GM12878 (cell line): ENCODE measurements around the gene NCKAP5. TPM values are rescaled to one million over a fixed set of nuclear protein-coding genes. Genes with fewer than 3 reads are reported as not detected.

Source experiments
- ATAC-seq: fragments of 200-7000 bp; cut with Tn5 transposase; 3 replicates; pipeline ENCODE4 v1.9.1; 2020; ENCODE audit warnings: mild to moderate bottlenecking, moderate library complexity
- BruUV-seq: library from RNA; stranded (reverse); fragments of 400-500 nt; replicated peaks from 2 replicates; lab custom pipeline; 2021; lab: Mats Ljungman, UMichigan
- CTCF ChIA-PET: fragments of 300-600 bp; sonication (Branson Sonifier 250); formaldehyde crosslinking; extraction: SDS; loops from one replicate; lab custom pipeline; 2021; ENCODE audit warnings: inconsistent platforms; lab: Yijun Ruan, JAX
- POLR2A ChIA-PET: fragments of 350-600 bp; formaldehyde crosslinking; extraction: SDS; loops from one replicate; lab custom pipeline; 2021; ENCODE audit warnings: inconsistent platforms; lab: Charles Lee
- RAD21 ChIA-PET: fragments of 300-600 bp; sonication (Branson Sonifier 250); formaldehyde crosslinking; loops from one replicate; lab custom pipeline; 2023; ENCODE audit warnings: antibody characterized with exemption; ENCODE audit not compliant: unreplicated experiment; lab: Charles Lee
- SMC1A ChIA-PET: fragments of 300-600 bp; sonication (Branson Sonifier 250); formaldehyde crosslinking; loops from one replicate; lab custom pipeline; 2023; ENCODE audit not compliant: unreplicated experiment, uncharacterized antibody; lab: Charles Lee
- DNase-seq: peaks from one replicate; pipeline ENCODE4 v3.0.0-alpha.2; 2011; ENCODE audit warnings: low read depth, low spot score
- FAIRE-seq: peaks from 3 replicates; lab custom pipeline; 2011; peaks lifted over from hg19 to GRCh38; lab: Jason Lieb, UNC
- H2AFZ ChIP-seq: 2 replicates; pipeline ENCODE4 v1.6.0; 2011; ENCODE audit warnings: low read depth, low read length, control low read depth; ENCODE audit not compliant: control insufficient read depth
- H3K27ac ChIP-seq: 2 replicates; pipeline ENCODE4 v1.5.1; 2011; ENCODE audit warnings: control low read depth; ENCODE audit not compliant: control insufficient read depth, insufficient read depth
- H3K27me3 ChIP-seq, 2 experiments: replicated peaks in 1 of 2; 2 replicates each; pipeline versions ENCODE4 v1.6.0 to v1.6.1; 2011; ENCODE audit warnings: low read length in 1 of 2; ENCODE audit not compliant: control insufficient read depth in 2 of 2, insufficient read depth in 2 of 2
- H3K36me3 ChIP-seq, 2 experiments: 2 replicates each; pipeline ENCODE4 v1.5.1; 2011; ENCODE audit warnings: low read length in 1 of 2; ENCODE audit not compliant: control insufficient read depth in 2 of 2, insufficient read depth in 2 of 2
- H3K4me1 ChIP-seq: 2 replicates; pipeline ENCODE4 v1.6.1; 2011; ENCODE audit warnings: mild to moderate bottlenecking, low read length, moderate library complexity, mixed read lengths; ENCODE audit not compliant: control insufficient read depth, insufficient read depth
- H3K4me2 ChIP-seq: 2 replicates; pipeline ENCODE4 v1.6.0; 2011; ENCODE audit warnings: control low read depth; ENCODE audit not compliant: control insufficient read depth, insufficient read depth
- H3K4me3 ChIP-seq: fragments of 200-600 bp; sonication (generic); 2 replicates; pipeline ENCODE4 v1.5.1; 2016
- H3K79me2 ChIP-seq: 2 replicates; pipeline ENCODE4 v1.6.0; 2011; ENCODE audit warnings: low read length; ENCODE audit not compliant: control insufficient read depth, insufficient read depth
- H3K9ac ChIP-seq: 2 replicates; pipeline ENCODE4 v1.8.0; 2011; ENCODE audit warnings: low read length, control low read depth, mixed read lengths; ENCODE audit not compliant: control insufficient read depth, insufficient read depth
- H3K9me3 ChIP-seq: replicated peaks from 3 replicates; pipeline ENCODE4 v1.5.1; 2011; ENCODE audit warnings: mild to moderate bottlenecking, low read length; ENCODE audit not compliant: control insufficient read depth, insufficient read depth
- H4K20me1 ChIP-seq: 2 replicates; pipeline ENCODE4 v1.6.0; 2011; ENCODE audit not compliant: control insufficient read depth, insufficient read depth
- BCL11A ChIP-seq: IDR thresholded peaks from 2 replicates; pipeline ENCODE4 v1.6.1; 2011; ENCODE audit warnings: low read depth, low read length
- BHLHE40 ChIP-seq, 2 experiments: fragments of 450-650 bp in 1 of 2; IDR thresholded peaks; 2 replicates each; pipeline ENCODE4 v1.6.1; 2011 to 2017; ENCODE audit warnings: low read depth in 2 of 2, borderline replicate concordance in 1 of 2, improper control_type of control experiment in 1 of 2, low read length in 1 of 2, mild to moderate bottlenecking in 1 of 2
- CREB1 ChIP-seq: IDR thresholded peaks from 2 replicates; pipeline ENCODE4 v1.6.1; 2012; ENCODE audit warnings: low read depth, mild to moderate bottlenecking, inconsistent platforms
- JUNB ChIP-seq: IDR thresholded peaks from 2 replicates; pipeline ENCODE4 v1.6.1; 2016; ENCODE audit warnings: antibody characterized with exemption, mild to moderate bottlenecking
- MYC ChIP-seq: IDR thresholded peaks from 2 replicates; pipeline ENCODE4 v1.6.1; 2011; ENCODE audit warnings: mild to moderate bottlenecking, low read length, moderate library complexity, inconsistent platforms; ENCODE audit not compliant: insufficient read depth, insufficient replicate concordance, insufficient read length, severe bottlenecking
- NR2C2 ChIP-seq: IDR thresholded peaks from 2 replicates; pipeline ENCODE4 v1.6.1; 2011; ENCODE audit warnings: borderline replicate concordance, low read depth; ENCODE audit not compliant: control insufficient read depth, insufficient read length
- POLR2AphosphoS5 ChIP-seq: IDR thresholded peaks from 2 replicates; pipeline ENCODE4 v1.6.1; 2011; ENCODE audit warnings: mild to moderate bottlenecking, low read length, inconsistent platforms
- SUZ12 ChIP-seq: fragments of 200-600 bp; sonication (generic); IDR thresholded peaks from one replicate; pipeline ENCODE4 v1.6.1; 2018; ENCODE audit warnings: antibody characterized with exemption, mild to moderate bottlenecking; ENCODE audit not compliant: unreplicated experiment
- TARDBP ChIP-seq: IDR thresholded peaks from 2 replicates; pipeline ENCODE4 v1.6.1; 2016; ENCODE audit warnings: borderline replicate concordance
- ZNF24 ChIP-seq: fragments of 450-650 bp; IDR thresholded peaks from 2 replicates; pipeline ENCODE4 v1.6.1; 2017; ENCODE audit warnings: antibody characterized with exemption, mild to moderate bottlenecking
- WGBS: methylation state at CpG from one replicate; pipeline ENCODE4 v1.1.6; 2016; ENCODE audit warnings: low lambda C conversion rate; ENCODE audit not compliant: insufficient replicate concordance, insufficient coverage; ENCODE audit errors: missing lambda C conversion rate; 5-methylcytosine and 5-hydroxymethylcytosine counted together
- in situ Hi-C: fragments of 300-500 bp; cut with MboI; formaldehyde crosslinking; loops from 9 replicates; pipeline ENCODE4 v1.14.3; 2018; ENCODE audit warnings: mixed read lengths
- intact Hi-C: fragments of 100-400 bp; cut with micrococcal nuclease; formaldehyde crosslinking; loops from one replicate; pipeline ENCODE4 v1.14.2; 2022; ENCODE audit not compliant: unreplicated experiment
- polyA plus RNA-seq, 11 experiments: library from polyadenylated mRNA; depleted of rRNA in 4 of 11; unstranded in 6 of 11; stranded (reverse) in 5 of 11; fragments of >200 nt; fragmentation: Nextera tagmentation in 4 of 11; fragmentation: Illumina TruSeq in 1 of 11; extraction: Ambion mirVana in 4 of 11; extraction: Trizol in 1 of 11; gene quantifications; 1 replicate in 1 of 11; 2 replicates in 10 of 11; pipeline versions ENCODE4 v1.2.1 to v1.2.3, GENCODE V29; 2011 to 2016; ENCODE audit warnings: inconsistent platforms in 2 of 11, missing spikeins in 2 of 11, low read depth in 1 of 11
- total RNA-seq, 4 experiments: library from RNA; depleted of rRNA in 3 of 4; stranded (reverse); fragments of >200 nt in 3 of 4; fragmentation: Illumina TruSeq in 1 of 4; extraction: Trizol in 1 of 4; gene quantifications; 2 replicates each; pipeline versions ENCODE4 v1.2.1 to v1.2.3, GENCODE V29; 2013 to 2021
- TF ChIP-seq, protein P1 (sequence below): fragments of 450-650 bp; IDR thresholded peaks from 2 replicates; pipeline ENCODE4 v1.6.1; 2014; ENCODE audit warnings: mild to moderate bottlenecking
- TF ChIP-seq, protein P2 (sequence below): fragments of 450-650 bp; IDR thresholded peaks from 2 replicates; pipeline ENCODE4 v1.6.1; 2017; ENCODE audit warnings: mild to moderate bottlenecking, moderate library complexity

The NCKAP5 gene
- total and polyA plus RNA-seq, 10 of the 15 experiments (the other 5 are each of a cell fraction or from before 2014, with no cell fraction given): 0.06 to 0.44 (median 0.16) TPM

DNA sequence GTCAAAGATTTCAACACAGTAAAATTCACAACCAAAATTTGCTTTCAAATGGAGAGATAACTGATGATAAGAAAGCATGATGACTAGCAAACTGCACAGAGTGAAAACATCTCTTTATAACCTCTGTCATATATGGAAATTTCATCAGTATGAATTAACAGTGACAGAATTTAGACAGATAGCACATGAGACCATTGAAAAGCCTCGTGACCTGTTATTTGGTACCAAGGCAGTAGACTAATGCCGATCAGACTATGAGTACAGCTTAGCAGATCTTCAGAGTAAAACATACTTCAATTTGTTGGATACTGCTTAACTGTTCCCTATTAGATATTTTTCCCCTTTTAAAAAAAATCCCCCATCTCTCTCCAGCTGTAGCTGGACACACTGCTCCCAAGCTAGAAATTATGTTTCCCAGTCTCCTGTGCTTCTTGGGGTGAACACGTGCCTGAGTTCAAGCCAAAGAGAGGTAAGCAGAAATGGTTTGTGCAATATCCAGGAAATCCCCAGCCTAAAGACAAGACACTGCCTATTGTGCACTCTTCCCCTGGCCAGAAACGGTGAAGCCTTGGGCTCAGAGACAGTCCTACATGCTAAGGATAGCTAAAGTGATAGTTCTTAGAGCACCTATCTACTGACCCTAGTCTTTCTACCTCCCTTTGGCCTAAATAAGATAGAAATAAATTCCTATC is 256.1 kb downstream of the NCKAP5 start:
- RAD21 ChIA-PET: no interaction called here
- no peak overlapping the region for H3K9ac ChIP-seq
- SMC1A ChIA-PET: interaction anchor here (1.0 to 1.7 kb wide), 2 partner anchors 14 to 16 kb away, joined by 3 to 4 read pairs; no protein-coding TSS in a partner anchor
- H3K27me3 ChIP-seq: no peaks in the 10 kb centered on the region
- POLR2A ChIA-PET: no interaction called here
- H3K9me3 ChIP-seq: no peaks in the 10 kb centered on the region
- H4K20me1 ChIP-seq: no peaks in the 10 kb centered on the region
- H3K4me2 ChIP-seq: no peak overlapping the region
- DNase-seq (no peak), FAIRE-seq (no peak)
- no peak overlapping the region for H3K27ac ChIP-seq
- no peaks in the 10 kb centered on the region for H3K79me2 ChIP-seq
- WGBS: 18% methylated on average over 4 of the region's 4 CpGs
- BruUV-seq: no TSS peak
- H3K4me3 ChIP-seq: no peak overlapping the region
- in situ Hi-C loops: no loop called here
- no peak overlapping the region for H2AFZ ChIP-seq
- TF ChIP-seq TARDBP: no peak
- peak in 1 of 2 experiments; percentile 35; a peak in 1 of 4 replicates for TF ChIP-seq BHLHE40 (IDR thresholded peaks at IDR 0.05; ENCODE audit: borderline replicate concordance in 1 of 2, low read depth in 2 of 2, low read length in 1 of 2)
- TF ChIP-seq NR2C2: no peak
- TF ChIP-seq POLR2AphosphoS5: no peak
- TF ChIP-seq, all 136 proteins: peak for 1
- Histone ChIP-seq H3K4me1 (no peaks in the 10 kb centered on the region), H3K36me3 (no peaks in the 10 kb centered on the region)
- ATAC-seq: peak; percentile 68
- intact Hi-C loops: no loop called here
- CTCF ChIA-PET: no interaction called here

DNA sequence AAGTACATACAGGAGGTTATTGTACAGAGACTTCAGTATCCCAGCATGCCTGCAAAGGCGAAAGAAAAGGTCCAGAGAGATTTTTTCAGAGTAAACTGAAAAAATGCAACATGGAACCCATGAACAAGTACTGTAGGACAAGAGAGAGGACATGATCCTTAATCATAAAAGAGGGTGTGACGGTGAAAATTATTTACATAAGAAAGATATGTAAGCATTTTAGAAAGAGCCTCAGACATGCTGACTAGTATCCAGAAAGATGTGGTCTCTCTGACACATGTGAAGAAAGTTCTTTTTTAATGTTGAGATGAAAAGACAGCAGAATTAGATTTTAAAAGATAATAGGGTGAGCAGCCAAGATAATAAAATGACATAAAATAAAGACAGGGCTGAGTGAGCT is 262.0 kb downstream of the NCKAP5 start:
- Histone ChIP-seq H3K4me1 (no peaks in the 10 kb centered on the region), H3K9me3 (no peaks in the 10 kb centered on the region), H4K20me1 (no peaks in the 10 kb centered on the region), H3K4me3 (no peak overlapping the region), H3K9ac (no peak overlapping the region), H3K4me2 (no peak overlapping the region), H3K36me3 (no peaks in the 10 kb centered on the region), H3K79me2 (no peaks in the 10 kb centered on the region), H2AFZ (no peak overlapping the region), H3K27ac (no peak overlapping the region), H3K27me3 (no peaks in the 10 kb centered on the region)
- 20% methylated on average over 2 of the region's 2 CpGs for WGBS
- ChIA-PET SMC1A (interaction anchor here (2.0 kb wide), 1 partner anchor 10 kb away, joined by 5 read pairs; no protein-coding TSS in a partner anchor), RAD21 (no interaction called here), POLR2A (no interaction called here), CTCF (no interaction called here)
- in situ Hi-C loops: no loop called here
- BruUV-seq: no TSS peak
- ATAC-seq (no peak), FAIRE-seq (no peak), DNase-seq (no peak)
- intact Hi-C loops: no loop called here
- TF ChIP-seq SUZ12 (no peak), JUNB (no peak), BCL11A (no peak), CREB1 (no peak), POLR2AphosphoS5 (no peak), ZNF24 (no peak), MYC (no peak)
- TF ChIP-seq, protein P1, sequence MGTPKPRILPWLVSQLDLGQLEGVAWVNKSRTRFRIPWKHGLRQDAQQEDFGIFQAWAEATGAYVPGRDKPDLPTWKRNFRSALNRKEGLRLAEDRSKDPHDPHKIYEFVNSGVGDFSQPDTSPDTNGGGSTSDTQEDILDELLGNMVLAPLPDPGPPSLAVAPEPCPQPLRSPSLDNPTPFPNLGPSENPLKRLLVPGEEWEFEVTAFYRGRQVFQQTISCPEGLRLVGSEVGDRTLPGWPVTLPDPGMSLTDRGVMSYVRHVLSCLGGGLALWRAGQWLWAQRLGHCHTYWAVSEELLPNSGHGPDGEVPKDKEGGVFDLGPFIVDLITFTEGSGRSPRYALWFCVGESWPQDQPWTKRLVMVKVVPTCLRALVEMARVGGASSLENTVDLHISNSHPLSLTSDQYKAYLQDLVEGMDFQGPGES: no peak
- TF ChIP-seq, protein P2, sequence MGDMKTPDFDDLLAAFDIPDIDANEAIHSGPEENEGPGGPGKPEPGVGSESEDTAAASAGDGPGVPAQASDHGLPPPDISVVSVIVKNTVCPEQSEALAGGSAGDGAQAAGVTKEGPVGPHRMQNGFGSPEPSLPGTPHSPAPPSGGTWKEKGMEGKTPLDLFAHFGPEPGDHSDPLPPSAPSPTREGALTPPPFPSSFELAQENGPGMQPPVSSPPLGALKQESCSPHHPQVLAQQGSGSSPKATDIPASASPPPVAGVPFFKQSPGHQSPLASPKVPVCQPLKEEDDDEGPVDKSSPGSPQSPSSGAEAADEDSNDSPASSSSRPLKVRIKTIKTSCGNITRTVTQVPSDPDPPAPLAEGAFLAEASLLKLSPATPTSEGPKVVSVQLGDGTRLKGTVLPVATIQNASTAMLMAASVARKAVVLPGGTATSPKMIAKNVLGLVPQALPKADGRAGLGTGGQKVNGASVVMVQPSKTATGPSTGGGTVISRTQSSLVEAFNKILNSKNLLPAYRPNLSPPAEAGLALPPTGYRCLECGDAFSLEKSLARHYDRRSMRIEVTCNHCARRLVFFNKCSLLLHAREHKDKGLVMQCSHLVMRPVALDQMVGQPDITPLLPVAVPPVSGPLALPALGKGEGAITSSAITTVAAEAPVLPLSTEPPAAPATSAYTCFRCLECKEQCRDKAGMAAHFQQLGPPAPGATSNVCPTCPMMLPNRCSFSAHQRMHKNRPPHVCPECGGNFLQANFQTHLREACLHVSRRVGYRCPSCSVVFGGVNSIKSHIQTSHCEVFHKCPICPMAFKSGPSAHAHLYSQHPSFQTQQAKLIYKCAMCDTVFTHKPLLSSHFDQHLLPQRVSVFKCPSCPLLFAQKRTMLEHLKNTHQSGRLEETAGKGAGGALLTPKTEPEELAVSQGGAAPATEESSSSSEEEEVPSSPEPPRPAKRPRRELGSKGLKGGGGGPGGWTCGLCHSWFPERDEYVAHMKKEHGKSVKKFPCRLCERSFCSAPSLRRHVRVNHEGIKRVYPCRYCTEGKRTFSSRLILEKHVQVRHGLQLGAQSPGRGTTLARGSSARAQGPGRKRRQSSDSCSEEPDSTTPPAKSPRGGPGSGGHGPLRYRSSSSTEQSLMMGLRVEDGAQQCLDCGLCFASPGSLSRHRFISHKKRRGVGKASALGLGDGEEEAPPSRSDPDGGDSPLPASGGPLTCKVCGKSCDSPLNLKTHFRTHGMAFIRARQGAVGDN: no peak
